ENCODE measurements around the gene BPIFB6. TPM values are rescaled to one million over a fixed set of nuclear protein-coding genes. Genes with fewer than 3 reads are reported as not detected.

Gene BPIFB6
- total RNA-seq, 1 experiment from 2014 or later = not detected

GRCh38 chr20:33081411-33082154, 50.1 kb downstream of the BPIFB6 start:
- no peaks in the 10 kb centered on the region for H3K27me3 Mint-ChIP-seq (ENCODE audit: low read depth)
- TF ChIP-seq FOXP1 (CRISPR knock-in tag; IDR thresholded peaks at IDR 0.05; ENCODE audit: borderline replicate concordance) (no peak), ARID4B (CRISPR knock-in tag; IDR thresholded peaks at IDR 0.05; ENCODE audit: borderline replicate concordance) (no peak), CTCF (IDR thresholded peaks at IDR 0.05) (no peak), ZNF232 (CRISPR knock-in tag; IDR thresholded peaks at IDR 0.05) (no peak), ZNF425 (CRISPR knock-in tag; conservative IDR thresholded peaks at IDR 0.05) (no peak), TP53 (CRISPR knock-in tag; IDR thresholded peaks at IDR 0.05) (no peak), OVOL2 (CRISPR knock-in tag; IDR thresholded peaks at IDR 0.05; ENCODE audit: borderline replicate concordance) (no peak), SMAD4 (CRISPR knock-in tag; IDR thresholded peaks at IDR 0.05) (no peak)
- H3K27ac Mint-ChIP-seq = no peak overlapping the region
- H3K9me3 Mint-ChIP-seq = no peaks in the 10 kb centered on the region
- DNase-seq (ENCODE audit: low spot score) (no peak), ATAC-seq (no peak)
- CTCF ChIA-PET = no interaction called here
- H3K4me3 Mint-ChIP-seq = no peak overlapping the region
- H3K4me1 Mint-ChIP-seq = no peaks in the 10 kb centered on the region
- H3K36me3 Mint-ChIP-seq = no peaks in the 10 kb centered on the region
- POLR2A ChIA-PET = no interaction called here

- CTCF ChIA-PET = no interaction called here
- Mint-ChIP-seq H3K9me3 (no peaks in the 10 kb centered on the region), H3K27ac (no peak overlapping the region), H3K27me3 (ENCODE audit: low read depth) (no peaks in the 10 kb centered on the region), H3K4me3 (no peak overlapping the region), H3K36me3 (no peaks in the 10 kb centered on the region), H3K4me1 (no peaks in the 10 kb centered on the region)
- DNase-seq (ENCODE audit: low spot score) (no peak), ATAC-seq (no peak)
- POLR2A ChIA-PET = no interaction called here
- no peak for TF ChIP-seq FOXK1 (CRISPR knock-in tag; IDR thresholded peaks at IDR 0.05)
- no peak for TF ChIP-seq IRF1 (CRISPR knock-in tag; IDR thresholded peaks at IDR 0.05)
- no peak for TF ChIP-seq ZNF138 (CRISPR knock-in tag; conservative IDR thresholded peaks at IDR 0.05)
- no peak for TF ChIP-seq ZNF423 (CRISPR knock-in tag; IDR thresholded peaks at IDR 0.05)
- TF ChIP-seq E2F4 (CRISPR knock-in tag; IDR thresholded peaks at IDR 0.05; ENCODE audit: borderline replicate concordance, low read depth) = no peak
- no peak for TF ChIP-seq RORB (CRISPR knock-in tag; IDR thresholded peaks at IDR 0.05)
- no peak for TF ChIP-seq ZBTB21 (CRISPR knock-in tag; IDR thresholded peaks at IDR 0.05; ENCODE audit: borderline replicate concordance)
- TF ChIP-seq USF2 (CRISPR knock-in tag; IDR thresholded peaks at IDR 0.05) = no peak
- no peak for TF ChIP-seq EMX1 (CRISPR knock-in tag; IDR thresholded peaks at IDR 0.05)
- TF ChIP-seq ZMAT4 (CRISPR knock-in tag; IDR thresholded peaks at IDR 0.05) = no peak
- no peak for TF ChIP-seq CREM (CRISPR knock-in tag; IDR thresholded peaks at IDR 0.05)
These were observed 51.1 kb downstream of the BPIFB6 start for GRCh38 chr20:33082546-33082945.
